MV-4-11 (cell line): ENCODE measurements around the gene TSPAN18.

Experiments
- DNase-seq: peaks from one replicate; lab custom pipeline; 2025; lab: John Stamatoyannopoulos, UW

TSPAN18 gene

DNA sequence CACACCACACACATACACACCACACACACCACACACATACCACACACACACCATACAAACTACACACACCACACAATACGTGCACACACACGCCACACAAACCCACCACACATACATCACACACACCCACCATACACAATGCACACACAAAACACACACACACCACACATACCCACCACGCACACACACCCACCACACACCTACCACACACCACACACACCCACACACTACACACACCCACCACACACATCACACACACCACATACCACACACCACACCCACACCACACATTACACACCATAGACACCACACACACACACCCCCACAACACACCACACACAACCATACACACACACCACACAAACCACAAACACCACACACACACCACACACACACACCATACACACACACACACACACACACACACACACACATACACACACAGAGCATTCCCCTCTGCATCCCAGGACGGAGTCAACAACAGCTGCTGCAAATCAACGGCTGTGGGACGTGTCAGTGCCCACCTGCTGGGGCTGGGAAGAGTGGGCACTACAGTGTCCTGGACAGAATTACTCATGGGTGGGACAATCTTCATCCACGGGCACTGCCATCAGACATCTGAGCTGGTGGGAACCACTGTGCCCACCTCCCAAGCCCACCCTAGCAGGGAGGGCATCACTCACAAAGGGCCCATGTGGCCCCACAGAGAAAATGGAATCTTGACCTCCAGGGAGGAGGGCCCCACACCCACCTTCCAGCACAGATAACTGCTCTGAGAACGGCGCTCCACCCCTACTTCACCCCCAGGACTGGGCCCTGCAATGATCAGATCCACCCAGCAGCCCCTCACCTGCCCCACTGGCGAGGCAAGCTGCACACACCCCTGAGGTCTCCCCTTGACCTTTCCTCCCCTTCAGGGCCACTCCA, 215.5 kb downstream of the TSPAN18 start:
- DNase-seq: no peak

DNA sequence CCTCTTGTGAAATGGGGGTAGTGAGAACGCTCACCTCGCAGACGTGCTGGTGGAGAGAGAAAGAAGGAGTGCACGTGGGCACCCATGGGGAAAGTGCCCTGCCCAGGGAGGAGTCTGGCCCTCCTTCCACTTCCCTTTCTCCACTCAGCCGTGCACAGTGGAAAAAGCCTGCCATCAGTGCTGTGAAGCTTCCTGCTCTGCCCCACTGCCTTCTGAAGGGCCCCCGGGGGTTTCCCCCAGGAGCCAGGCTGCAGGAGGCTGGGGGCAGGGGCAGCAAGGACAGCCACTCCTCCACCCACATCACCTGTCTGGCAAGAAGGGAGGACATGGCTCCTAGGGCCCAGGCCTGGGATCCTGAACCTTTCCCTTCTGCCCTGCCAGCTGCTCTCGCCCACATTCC, 216.4 kb downstream of the TSPAN18 start:
- peak; percentile 63 for DNase-seq

DNA sequence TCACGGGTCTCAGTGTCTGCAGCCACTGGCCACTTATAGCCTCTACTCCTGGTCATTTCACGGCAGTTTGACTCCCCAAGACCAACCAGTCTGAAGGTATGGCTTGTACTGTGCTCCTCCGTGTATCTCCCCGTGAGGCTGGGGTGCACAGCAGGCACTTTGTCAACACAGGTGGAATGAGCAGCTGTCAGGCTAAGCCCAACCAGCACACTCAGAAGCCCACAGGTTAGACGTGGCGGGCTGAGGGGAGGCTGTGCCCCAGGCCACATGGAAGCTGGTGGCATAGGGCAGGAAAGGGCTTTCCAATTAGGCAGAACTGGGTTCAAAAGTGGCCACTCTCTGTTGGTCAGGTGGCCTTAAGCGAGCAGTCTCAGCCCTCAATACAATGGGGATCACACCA, 216.9 kb downstream of the TSPAN18 start:
- DNase-seq: no peak

DNA sequence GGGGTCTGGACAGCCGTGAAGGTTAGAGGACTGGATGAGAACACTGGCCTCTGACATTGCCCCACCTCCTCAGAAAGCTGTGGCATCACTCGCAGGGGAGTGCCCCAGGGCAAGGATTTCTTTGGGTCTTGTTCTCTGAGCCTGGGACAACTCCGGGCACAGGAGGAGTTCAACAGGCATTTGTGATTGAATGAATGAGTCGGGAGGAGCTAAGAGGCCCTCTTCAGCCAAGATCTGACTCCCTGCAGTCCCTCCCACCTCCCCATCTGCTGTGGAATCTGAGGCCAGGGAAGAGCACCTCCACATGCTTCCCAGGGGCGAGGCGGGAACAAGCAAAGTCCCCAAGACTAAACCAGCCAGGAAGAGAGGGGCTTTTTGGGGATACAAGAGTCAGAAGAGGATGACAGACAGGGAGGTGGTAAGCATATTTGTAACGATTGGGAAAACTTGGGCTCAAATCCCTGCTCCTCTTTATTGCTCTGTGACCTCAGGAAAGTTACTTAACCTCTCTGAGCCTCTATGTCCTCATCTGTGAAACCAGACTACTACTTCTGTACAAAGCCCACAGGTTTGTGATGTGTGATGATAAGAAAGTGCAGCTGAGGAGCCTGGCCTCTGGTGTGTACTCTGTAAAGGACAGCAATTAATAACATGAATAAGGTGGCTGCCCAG, 217.6 kb downstream of the TSPAN18 start:
- DNase-seq: no peak

DNA sequence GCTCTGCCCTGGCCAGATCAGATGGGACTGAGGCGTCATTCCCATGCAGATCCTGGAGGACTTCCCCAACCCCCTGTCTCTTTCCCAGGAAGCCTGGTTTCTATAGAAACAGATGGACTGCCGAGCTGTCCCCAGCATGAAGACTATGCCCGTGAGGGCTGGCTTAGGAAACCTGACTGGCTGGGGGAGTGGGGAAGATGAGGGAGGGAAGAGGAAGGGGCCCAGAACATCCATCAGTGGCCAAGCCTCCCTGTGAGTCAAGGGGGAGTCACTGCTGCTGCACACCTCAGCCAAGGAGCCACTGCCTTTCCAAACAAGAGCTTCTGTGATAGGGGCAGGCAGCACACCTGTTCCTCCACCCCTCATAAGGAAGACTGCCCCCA, 218.1 kb downstream of the TSPAN18 start:
- DNase-seq: no peak

DNA sequence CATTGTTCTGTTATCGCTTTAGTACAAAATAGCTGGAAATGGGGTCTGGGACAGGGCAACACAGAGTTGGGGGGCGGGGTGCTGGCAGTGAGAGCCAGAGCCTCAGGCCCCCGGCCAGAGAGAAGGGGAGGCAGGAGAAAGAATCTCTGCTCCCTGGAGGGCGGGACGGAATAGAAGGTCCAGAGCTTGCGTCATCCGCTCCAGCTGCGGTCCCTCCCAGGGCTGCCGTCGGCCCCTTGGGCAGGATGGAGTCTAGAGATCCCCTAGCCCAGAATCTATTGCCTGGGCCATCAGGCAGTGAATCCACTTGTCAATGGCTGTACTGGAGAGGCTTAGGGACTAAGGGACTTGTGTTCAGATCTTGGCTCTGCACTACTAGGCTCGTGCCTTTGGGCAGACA, 218.9 kb downstream of the TSPAN18 start:
- DNase-seq: no peak

DNA sequence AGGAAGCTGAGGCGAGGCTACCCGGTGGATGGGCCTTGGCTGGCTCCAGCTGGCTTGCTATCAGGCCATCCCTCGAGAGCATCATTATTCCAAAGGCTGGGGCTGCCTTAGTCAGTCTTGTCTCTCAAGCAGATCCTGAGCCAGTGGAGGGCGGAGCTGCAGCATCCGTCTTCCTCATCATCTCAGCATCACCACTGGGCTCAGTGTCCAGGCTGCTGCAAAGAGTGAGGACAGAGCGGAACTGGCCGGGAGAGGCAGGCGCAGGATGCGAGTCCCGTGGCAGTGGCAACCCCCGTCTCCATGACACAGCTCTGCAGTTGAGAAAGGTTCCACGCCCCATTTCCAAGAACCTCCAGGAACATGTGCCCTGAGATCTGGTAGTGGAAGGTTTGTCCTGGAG, 219.5 kb downstream of the TSPAN18 start:
- no peak for DNase-seq

DNA sequence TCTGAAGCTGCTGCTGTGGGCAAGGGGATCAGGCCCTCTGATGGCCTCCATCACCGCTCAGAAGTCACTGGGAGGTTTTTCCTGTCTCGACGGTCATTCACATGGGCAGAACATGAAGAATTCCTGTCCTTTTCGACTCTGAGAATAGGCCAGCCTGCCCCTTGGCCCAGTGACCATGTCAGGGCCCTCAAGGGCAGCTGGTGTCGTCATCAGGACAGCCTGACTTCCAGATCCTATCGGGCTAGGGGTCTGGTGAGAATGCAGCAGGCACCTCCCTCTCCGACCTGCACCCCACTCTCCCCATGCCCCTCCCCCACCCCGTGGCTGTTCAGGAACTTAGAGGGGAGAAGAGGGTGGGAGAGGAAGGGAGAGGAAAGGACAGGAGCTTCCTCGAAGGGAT, 220.4 kb downstream of the TSPAN18 start:
- no peak for DNase-seq

DNA sequence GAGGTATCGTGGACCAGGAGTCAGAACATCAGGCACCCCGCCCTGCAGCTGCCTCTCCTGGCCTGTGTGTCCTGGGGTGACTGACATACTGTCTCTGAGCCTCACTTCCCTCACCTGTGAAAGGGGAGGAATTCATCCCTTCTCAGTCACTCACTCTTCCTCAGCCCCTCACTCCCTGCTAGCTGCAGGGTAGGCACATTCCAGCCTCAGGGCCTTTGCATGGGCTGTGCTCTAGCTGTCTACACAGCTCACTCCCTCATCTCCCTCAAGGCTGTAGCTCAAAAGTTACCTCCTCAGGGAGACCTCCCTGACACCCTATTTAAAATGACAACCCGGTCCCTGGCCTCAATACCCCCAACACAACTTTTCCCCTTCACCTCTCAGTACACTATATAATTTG, 221.4 kb downstream of the TSPAN18 start:
- DNase-seq: no peak

DNA sequence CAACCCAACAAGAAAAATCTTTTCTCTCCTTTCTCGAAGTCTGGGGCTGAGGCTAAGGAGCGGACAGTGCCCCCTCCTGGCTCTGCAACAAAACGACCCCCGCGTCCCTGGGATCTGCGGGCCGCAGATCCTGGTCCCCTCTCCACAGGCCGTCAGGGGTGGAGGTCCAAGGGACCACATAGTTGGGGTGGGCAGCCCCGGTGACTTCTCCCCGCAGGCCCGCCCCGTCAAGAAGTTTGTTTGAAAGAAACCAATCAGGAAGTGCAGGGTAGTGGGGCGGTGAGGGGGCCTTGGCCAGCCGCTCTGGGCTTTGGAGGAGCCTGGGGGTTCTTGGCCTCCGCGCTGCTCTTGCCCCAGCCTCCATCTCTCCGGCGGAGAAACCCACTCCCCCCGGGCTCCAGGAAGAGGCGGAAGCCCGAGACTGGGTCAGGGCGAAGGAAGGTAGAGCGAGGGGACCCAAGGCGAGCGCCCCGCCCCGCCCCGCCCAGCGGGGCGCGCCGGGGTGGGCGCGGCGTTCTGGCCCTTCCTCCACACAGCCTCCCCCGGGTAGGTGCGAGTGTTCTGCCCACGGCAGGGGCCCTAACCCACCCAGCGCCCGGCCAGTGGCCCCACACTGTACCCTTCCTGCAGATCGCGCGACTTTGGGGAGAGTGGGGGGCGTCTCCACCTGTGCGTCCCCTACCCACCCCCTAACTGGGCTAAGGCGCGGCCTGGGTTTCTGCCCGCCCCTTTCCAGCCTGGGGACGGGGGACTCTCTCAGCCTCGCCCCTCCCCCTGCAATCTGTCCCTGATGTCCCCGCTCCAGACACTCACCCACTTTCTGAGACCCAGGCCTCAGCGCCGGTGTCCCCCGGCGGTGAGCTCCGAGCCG, 222.6 kb downstream of the TSPAN18 start:
- DNase-seq: peak; percentile 3

DNA sequence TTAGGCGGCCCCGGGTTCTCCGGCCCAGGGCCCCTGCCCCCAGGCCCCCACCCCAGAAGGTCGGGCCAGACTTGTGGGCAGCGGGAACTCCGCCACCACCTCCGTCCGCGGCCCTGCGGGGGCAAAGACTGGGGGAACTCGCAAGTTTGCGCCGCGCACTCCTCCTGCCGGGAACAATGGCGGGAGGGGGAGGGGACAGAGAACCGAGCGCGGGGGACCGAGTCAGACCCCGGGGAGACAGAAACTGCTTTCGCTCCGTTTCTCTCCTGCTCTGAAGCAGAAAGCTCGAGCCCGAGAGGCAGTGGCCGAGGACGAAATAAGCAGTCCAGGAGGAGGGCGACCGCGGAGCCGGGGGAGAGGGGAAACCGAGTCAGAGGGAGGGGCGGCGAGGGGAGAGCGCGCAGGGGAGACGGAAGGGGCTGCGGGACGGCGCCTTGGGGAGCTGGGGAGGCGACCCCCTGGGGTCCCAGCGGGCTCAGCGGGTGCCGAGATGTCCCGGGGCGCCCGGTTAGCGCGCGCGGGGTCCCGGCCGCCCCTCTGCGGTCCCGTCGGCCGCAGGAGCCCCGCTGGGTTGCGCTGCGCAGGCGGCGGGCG, 223.4 kb downstream of the TSPAN18 start:
- DNase-seq: no peak

DNA sequence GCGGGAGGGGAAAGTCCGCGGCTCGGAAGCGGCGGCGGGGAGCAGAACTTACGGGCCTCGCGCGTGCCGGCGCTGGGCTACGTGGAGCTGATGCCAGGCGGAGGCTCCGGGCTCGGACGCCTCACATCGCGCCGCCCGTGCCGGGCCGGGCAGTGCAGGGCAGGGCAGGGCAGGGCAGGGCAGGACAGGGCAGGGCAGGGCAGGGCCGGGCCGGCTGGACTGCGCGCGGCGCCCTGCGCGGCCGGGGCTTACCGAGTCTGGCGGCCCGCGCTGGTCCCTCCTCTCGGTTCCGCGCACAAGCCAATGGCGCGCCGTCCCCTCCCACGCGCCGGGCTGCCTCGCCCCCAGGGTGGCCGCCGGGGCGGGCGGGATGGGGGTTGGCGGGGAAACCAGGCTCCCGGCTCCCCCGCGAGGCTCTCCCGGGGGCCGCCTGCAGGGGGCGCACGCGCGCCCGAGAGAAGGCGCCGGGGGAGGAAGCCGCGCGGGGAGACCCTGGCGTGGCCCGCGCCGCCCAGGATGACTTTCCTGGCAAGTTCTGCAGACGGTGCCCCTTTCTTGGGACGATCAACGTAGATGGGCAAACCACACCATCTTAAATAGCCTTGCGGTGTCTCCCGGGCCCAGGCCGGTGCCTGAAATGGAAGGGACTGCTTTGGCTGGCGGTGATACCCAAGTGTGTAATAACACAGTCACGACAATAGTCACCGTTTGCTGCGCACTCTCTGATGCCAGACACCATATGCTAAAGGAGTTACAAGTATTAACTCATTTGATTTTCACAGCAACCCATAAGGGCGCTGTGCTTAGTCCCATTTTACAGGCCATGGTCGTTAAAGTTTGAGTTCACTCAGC, 224.1 kb downstream of the TSPAN18 start, which contains the start of gene TP53I11:
Gene TP53I11 (minus strand): TSS at position 259 of the 852 bp plus-strand sequence. CDS start 12,548 bp downstream, outside the sequence.
- no peak for DNase-seq

DNA sequence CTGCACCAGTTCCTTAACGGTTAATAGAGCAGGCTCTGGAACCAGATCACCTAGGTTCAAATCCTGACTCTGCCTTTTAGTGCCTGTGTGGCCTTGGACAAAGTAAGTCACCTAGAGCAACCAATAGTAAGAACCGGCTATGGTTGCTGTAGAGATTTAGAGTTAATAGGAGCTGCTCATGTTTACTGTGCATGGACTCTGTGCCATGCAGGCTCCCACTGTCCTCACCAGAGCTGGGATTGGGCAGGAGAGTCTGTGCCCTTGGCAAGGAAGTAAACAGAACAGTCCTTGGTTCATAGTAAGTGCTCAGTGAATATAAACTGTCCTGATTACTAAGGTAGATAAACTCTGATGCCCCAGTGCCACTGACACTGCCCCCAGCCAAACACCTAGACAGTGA, 225.3 kb downstream of the TSPAN18 start:
- no peak for DNase-seq

DNA sequence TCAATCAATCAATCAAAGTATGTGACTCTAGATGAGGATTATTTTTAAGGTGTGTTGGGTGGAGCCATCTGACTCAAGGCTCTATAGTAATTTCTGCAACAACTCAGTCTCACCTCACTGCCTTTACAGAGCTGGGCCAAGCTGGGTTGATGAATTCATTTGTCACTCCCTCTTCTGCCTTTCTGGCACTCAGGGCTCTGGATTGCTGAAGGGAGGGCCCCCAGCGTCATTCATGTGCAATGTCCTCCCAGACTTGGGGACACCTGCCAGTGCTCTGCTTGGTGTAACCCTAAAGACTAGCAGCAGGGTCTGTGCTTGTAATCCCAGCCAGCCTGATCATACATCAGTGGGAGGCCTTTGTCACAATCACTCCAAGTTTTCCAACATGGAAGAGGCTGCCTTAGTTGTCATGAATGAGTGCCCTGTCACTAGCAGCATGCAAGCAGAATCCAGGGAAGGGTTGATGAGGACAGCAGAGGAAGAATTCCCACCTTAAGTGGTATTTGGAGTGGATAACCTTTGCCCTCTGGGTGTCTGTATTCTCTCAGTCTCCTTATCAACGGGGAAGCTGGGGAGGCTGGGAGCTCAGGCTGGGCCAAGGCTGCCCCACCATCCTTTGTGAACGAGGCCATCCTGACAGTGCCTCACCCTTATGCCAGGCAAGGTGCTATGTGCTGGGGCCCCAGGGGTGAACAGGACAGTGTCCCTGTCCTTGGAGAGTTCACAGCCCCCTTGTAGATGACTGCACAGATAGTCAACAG, 225.9 kb downstream of the TSPAN18 start:
- no peak for DNase-seq

DNA sequence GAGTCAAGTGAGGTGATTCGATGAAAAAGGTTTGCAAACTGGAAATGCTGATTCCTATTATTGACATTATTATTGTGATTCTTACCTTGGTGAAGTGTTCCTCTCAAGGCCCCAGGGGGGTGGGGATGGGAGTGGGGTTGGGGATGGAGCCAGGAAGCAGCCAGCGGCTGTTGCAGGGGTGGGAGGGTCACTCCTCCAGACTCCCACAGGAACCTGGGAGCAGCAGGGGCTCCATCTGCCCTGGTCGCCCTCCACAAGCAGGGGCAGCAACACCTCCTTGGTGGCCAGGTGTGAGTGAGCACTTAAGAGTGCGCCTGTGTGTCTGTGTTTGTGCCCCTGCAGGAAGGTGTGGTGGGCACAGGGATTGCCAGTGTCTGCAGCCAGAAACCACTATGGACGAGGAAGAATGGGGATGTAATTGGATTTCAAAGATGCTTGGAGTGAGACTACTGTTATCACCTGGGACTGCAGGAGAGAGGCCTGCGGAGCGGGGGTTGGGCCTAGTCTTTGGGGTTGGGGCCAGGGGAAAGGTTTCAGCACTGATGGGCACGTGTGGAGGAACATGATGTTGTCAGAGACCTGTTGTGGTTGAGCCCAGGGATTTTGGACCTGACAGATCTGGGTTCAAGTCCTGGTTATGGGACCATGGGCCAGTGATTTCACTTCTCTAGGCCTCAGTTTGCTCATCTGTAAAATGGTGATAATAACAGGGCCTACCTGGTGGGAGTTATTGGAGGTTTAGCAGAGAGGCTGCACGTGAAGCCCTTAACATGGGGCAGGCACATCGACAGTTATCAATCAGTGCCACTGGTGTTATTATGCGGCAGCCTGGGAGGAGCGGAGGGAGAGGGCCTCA, 227.5 kb downstream of the TSPAN18 start:
- no peak for DNase-seq

DNA sequence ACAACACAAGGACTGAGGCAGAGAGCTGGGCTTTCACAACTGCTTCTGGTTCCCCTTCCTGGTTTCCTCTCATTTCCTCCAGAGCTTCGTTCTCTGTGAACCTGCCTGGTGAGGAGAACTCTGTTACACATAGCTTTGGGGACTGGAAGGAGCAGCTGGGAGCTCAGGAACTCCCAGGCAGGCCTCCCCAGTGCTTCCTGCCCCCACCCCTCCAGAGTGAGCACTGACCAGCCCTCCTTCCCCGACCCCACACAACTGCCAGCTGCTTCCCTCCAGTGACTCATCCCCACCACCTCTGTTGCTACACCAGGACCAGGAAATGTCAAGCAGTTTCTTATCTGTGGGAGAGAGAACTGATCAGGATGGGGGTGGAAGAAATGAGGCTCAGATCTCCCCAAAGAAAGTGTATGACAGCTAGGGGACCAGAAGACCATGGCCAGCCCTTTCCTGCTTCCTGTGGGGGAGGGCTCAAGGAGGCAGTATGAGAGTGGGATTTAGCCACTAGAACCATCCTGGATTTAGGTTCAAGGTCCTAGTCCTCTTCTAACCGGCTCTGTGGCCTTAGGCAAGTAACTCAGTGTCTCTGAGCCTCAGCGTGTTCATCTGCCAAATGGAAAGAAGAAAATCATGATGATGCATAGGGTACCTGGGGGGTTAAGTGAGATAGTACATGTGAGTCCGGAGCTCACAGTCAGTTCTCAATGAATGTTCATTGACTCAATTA, 228.4 kb downstream of the TSPAN18 start:
- DNase-seq: peak; percentile 97

DNA sequence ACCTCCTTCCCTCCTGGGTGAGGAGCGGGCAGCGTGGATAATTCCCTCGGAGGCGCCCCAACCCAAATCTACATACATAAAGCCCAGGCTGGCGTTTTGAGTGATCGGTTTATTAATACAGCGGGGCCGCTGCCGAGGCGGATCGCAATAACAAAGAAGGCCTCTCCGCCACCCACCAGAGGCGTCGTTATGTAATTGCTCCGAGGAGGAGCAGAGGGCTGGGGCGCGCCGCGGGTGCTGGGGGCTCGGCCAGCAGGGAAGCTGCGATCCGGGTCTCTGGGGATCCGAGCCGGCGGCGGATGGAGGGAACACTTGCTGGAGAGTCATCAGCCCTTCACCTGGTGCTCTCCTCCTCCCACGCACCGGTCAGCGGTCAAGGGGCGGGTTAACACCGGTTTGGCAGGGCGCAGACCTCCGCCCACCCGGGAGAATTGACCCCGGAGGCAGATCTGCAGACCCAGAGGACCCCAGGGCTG, 230.3 kb downstream of the TSPAN18 start:
- DNase-seq: no peak

DNA sequence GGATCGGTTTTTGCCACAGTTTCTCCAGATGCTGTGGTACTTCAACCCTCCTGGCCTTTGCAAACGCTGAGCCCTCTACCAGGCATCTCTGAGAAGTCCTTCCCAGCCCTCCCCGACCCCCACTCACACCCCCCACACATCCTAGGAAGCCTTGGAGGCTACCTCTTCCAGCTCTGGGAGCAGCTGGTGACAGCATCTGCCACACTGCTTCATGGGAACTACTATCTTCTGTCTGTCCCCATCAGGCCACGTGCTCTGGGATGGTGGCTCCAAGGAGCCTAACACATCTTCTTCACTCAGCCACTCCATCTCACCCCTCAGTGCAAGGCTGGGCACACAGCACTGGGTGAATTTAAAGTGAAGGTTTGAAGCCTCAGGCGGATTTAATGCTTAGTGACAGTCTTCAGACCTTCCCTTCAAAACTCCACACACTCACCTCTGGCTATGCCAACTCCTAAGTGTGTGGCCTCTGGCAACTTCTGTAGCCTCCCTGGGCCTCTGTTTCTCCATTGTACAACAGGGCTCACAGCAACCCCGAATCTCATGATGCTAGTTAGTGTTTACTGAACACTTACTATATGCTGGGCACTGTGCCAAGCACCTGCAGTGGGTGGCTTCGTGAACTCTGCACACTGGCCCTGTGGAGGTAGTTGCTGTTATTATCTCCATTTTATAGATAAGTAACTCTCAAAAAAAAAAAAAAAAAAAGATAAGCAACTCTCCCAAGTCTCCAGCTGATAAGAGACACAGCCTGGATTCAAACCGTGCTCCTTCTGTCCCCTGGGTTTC, 231.2 kb downstream of the TSPAN18 start:
- no peak for DNase-seq
